Spinal cord (tissue), 10 donors: ENCODE measurements around the gene NOX5. TPM values are rescaled to one million over a fixed set of nuclear protein-coding genes. Genes with fewer than 3 reads are reported as not detected.

Source experiments
- DNase-seq, 6 donors: peaks; one replicate each; pipeline versions ENCODE4 v3.0.0 to v3.0.0-alpha.2; 2013 to 2015; ENCODE audit warnings: low spot score in 6 of 6, low read depth in 4 of 6
- H3K27ac ChIP-seq: one replicate; pipeline ENCODE4 v1.5.1; 2013; ENCODE audit warnings: low read depth, low read length, control low read depth
- H3K27me3 ChIP-seq: one replicate; pipeline ENCODE4 v1.6.1; 2013; ENCODE audit warnings: low read length; ENCODE audit not compliant: control insufficient read depth, insufficient read depth
- H3K36me3 ChIP-seq: one replicate; pipeline ENCODE4 v1.6.1; 2013; ENCODE audit warnings: low read length; ENCODE audit not compliant: control insufficient read depth, insufficient read depth
- H3K4me1 ChIP-seq: one replicate; pipeline ENCODE4 v1.6.1; 2013; ENCODE audit warnings: low read length; ENCODE audit not compliant: control insufficient read depth, insufficient read depth
- H3K4me3 ChIP-seq: one replicate; pipeline ENCODE4 v1.5.1; 2013; ENCODE audit warnings: low read depth, low read length, control low read depth
- H3K9me3 ChIP-seq: one replicate; pipeline ENCODE4 v1.6.1; 2013; ENCODE audit warnings: low read length; ENCODE audit not compliant: control insufficient read depth, insufficient read depth
- WGBS: methylation state at CpG from one replicate; pipeline ENCODE4 v1.1.5; 2013; ENCODE audit warnings: missing lambda C conversion rate; ENCODE audit not compliant: insufficient coverage; 5-methylcytosine and 5-hydroxymethylcytosine counted together
- polyA plus RNA-seq, 2 donors: library from polyadenylated mRNA; unstranded; fragments of 120-200 nt; gene quantifications; one replicate each; pipeline ENCODE4 v1.2.1, GENCODE V29; 2013; ENCODE audit not compliant: insufficient read length in 2 of 2
- total RNA-seq, 2 donors: library from RNA; depleted of rRNA in 1 of 2; stranded (reverse); fragments of 120-200 nt in 1 of 2; fragments of >200 nt in 1 of 2; gene quantifications; one replicate each; pipeline versions ENCODE4 v1.2.3 to v1.2.4, GENCODE V29; 2013 to 2014
- donor health status: healthy.

Gene NOX5
- total and polyA plus RNA-seq, 4 donors, result 0.20 to 0.81 (median 0.22) TPM

DNA sequence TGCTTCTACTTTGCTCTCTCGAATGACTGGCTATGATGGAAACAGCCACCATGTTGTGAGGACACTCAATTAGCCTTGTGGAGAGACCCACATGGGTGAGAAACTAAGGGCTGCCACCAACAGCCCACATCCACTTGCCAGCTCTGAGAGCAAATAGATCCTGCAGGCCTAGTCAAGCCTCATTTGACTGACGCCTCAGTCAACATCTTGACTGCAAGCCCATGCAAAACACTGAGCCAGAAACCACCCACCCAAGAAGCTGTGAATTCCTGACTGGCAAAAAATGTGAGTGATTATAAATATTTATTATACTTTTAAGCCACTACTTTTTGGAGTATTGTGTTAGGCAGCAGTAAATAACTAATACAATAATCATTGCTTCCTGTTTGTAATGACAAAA is 58.4 kb downstream of the NOX5 start:
- Histone ChIP-seq H3K4me1 (peaks cover 12% of the 10 kb centered on the region), H3K36me3 (no peaks in the 10 kb centered on the region), H3K27ac (no peak overlapping the region), H3K27me3 (peaks cover 8% of the 10 kb centered on the region), H3K4me3 (no peak overlapping the region), H3K9me3 (peaks cover 3% of the 10 kb centered on the region)
- WGBS, result 83% methylated on average over 1 of the region's 2 CpGs
- DNase-seq, result peak in 1 of 6 donors; percentile 43

DNA sequence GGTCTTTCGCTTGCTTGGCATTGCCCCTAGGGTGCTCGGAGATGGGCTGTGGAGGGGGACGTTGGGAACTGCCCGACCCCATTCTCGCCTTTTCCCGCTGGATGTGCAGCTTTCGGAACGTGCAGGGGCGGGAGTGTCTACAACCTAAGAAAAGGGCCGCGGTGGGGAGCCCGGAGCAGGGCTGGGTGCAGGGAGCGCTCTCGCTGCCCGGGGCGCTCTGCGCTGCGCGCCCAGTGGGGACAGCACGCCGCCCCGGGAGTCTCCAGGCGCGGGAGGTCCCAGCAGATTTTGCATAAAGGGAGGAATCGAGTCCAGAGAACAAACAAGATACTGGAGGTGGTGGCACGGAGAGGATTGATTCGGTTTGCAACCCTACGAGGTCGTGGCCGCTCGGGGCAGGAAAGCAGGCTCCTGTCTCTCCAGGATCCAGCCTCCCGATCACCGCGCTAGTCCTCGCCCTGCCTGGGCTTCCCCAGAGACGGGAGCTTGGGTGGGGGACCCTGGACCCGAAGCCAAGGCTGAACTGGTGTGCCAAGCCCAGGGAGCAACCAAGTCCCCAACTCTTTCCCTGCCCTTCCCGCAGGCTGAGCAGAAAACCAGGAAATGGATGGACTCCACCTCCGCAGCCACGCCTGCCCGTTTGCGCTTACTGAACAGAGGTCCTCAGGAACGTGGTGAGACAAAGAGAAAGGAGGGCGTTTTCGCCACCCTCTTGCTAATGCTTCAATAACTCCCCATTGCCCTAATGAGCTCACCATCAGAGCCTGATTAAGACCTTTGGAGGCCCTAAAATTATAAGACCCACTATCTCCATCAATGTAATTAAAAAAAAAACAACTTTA is 59.7 kb downstream of the NOX5 start:
- Histone ChIP-seq H3K4me1 (peaks cover 12% of the 10 kb centered on the region), H3K27ac (peak overlapping the region; percentile 40), H3K4me3 (peak overlapping the region; percentile 84), H3K36me3 (no peaks in the 10 kb centered on the region), H3K27me3 (peaks cover 8% of the 10 kb centered on the region), H3K9me3 (no peaks in the 10 kb centered on the region)
- WGBS, result under 1% methylated on average over 45 of the region's 45 CpGs
- DNase-seq, result peak in 2 of 6 donors; percentile 89 to 96

DNA sequence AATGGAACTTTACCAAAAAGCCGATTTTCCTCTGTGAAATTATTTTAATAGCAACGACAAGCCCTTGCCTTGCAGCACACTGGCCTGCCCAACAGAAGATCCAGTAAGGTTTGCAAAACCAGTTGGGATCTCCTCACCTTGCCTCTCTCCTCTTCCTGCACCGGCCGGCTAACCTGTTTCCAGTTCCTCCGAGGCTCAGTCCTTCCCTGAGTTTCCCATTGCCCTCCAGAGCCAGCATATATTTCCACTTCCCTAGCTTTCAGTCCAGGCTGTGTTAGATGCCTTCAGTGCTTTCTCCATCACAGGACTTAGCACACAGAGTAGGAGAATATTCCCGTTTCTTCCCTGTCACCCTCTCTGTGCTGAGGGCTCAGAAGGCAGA is 60.3 kb downstream of the NOX5 start:
- Histone ChIP-seq H3K4me1 (peaks cover 12% of the 10 kb centered on the region), H3K9me3 (no peaks in the 10 kb centered on the region), H3K27me3 (peaks cover 8% of the 10 kb centered on the region), H3K36me3 (no peaks in the 10 kb centered on the region), H3K4me3 (peak overlapping the region; percentile 84), H3K27ac (no peak overlapping the region)
- DNase-seq, result peak in 2 of 6 donors; percentile 63 to 91
- WGBS, result 21% methylated on average over 6 of the region's 6 CpGs

DNA sequence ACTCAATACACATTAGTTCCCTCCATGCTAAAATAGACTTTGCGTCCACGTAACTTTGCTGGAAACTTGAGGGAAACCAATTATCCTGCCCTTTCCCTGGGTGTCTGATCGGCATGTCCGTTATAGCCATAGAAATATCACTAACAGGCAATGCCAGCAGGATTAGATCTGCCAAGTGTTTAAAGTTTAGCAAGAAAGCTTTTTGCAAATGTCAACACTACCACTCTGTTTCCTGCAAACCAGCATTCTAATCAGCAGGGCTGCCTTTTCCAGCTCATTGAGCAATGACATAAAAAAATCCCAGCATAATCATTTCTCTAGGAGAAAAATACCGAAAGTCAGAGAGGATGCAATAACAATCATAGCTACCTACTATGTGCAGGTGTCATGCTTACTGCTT is 60.9 kb downstream of the NOX5 start:
- H3K36me3 ChIP-seq, result no peaks in the 10 kb centered on the region
- peaks cover 8% of the 10 kb centered on the region for H3K27me3 ChIP-seq
- peaks cover 12% of the 10 kb centered on the region for H3K4me1 ChIP-seq
- peak in 2 of 6 donors; percentile 61 to 65 for DNase-seq
- WGBS, result 89% methylated on average over 4 of the region's 5 CpGs
- H3K4me3 ChIP-seq, result no peak overlapping the region
- H3K27ac ChIP-seq, result no peak overlapping the region
- H3K9me3 ChIP-seq, result no peaks in the 10 kb centered on the region

DNA sequence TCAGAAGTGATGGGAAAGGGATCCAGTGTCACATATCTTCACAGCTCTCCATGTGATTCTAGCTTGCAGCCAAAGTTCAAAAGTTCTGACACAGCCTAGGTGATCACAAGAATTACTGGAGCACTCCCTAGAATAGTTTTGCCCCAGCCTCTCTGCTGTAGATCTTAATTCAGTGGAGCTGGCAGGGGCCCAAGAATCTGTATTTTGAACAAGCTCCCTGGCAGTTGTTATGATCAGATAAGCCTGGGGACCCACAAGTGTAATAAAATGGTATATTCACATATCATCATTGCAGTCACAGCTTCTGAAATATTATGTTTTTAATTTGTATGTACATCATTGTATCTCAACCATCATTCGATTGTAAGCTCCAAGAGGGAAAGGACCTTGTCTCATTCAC is 62.3 kb downstream of the NOX5 start:
- DNase-seq, result no peak
- Histone ChIP-seq H3K27me3 (peaks cover 8% of the 10 kb centered on the region), H3K27ac (no peak overlapping the region), H3K36me3 (no peaks in the 10 kb centered on the region), H3K9me3 (no peaks in the 10 kb centered on the region), H3K4me1 (peaks cover 23% of the 10 kb centered on the region), H3K4me3 (no peak overlapping the region)
- WGBS, result 100% methylated on average over 1 of the region's 1 CpG

DNA sequence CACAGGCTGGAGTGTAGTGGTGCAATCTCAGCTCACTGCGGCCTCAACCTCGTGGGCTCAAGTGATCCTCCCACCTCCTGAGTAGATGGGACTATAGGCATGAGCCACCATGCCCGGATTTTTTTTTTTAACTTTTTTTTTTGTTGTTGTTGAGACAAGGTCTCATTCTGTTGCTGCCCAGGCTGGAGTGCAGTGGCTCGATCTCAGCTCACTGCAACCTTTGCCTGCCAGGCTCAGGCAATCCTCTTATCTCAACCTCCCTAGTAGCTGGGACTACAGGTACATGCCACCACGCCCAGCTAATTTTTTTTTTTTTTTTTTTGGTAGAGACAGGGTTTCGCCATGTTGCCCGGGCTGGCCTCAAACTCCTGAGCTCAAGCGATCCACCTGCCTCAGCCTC is 64.1 kb downstream of the NOX5 start:
- 89% methylated on average over 5 of the region's 8 CpGs for WGBS
- no peak overlapping the region for H3K4me3 ChIP-seq
- H3K27ac ChIP-seq, result no peak overlapping the region
- no peaks in the 10 kb centered on the region for H3K9me3 ChIP-seq
- H3K4me1 ChIP-seq, result peaks cover 25% of the 10 kb centered on the region
- no peak for DNase-seq
- peaks cover 8% of the 10 kb centered on the region for H3K27me3 ChIP-seq
- no peaks in the 10 kb centered on the region for H3K36me3 ChIP-seq

DNA sequence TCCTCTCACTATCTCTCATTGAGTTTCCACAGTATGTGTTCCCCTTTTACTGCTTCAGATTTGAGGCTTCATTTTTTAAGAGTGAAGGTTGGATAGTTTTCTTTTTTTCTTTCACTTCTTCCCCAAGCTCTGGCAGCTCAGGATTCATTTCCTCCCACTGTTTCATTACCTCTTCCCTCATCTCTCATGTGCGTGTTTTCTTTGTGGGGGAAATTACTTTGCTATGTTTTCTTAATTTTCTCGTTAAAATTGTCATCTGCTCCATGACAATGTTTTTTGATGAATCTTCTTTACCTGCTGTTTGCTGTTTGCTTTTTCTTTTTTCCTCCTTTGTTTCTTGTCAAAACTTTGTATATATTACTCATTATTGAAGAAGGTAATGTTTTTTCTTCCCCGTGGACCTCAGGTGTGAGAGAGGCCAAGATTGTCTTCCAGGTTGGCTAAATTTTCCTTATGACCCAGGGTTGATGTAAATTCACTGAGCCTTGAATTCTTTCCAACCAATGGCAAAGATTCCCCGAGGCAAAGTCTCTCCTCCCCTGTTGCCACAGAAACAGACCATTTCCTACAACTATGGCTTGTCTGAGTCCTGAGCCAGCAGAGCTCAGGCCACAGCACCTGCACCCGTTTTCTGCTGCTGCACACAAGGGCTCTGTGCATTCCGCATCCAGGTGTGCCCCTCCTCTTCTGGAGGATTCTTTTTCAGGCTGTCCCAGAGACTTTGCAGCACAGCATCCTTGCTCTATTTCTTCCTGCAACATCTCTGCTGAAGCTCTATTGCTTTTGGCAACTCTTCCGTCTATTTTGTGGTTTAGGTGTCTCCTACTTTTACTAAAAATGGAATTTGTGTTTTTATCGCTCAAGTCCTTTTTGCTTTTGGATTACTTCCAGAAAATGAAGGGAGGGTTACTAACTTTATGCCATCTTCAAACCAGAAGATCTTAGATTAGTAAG is 66.1 kb downstream of the NOX5 start:
- Histone ChIP-seq H3K4me3 (no peak overlapping the region), H3K27me3 (no peaks in the 10 kb centered on the region), H3K36me3 (no peaks in the 10 kb centered on the region), H3K4me1 (peaks cover 14% of the 10 kb centered on the region), H3K9me3 (no peaks in the 10 kb centered on the region), H3K27ac (peak overlapping the region; percentile 86)
- WGBS, result 15% methylated on average over 3 of the region's 8 CpGs
- DNase-seq, result peak in 2 of 6 donors; percentile 70 to 82

DNA sequence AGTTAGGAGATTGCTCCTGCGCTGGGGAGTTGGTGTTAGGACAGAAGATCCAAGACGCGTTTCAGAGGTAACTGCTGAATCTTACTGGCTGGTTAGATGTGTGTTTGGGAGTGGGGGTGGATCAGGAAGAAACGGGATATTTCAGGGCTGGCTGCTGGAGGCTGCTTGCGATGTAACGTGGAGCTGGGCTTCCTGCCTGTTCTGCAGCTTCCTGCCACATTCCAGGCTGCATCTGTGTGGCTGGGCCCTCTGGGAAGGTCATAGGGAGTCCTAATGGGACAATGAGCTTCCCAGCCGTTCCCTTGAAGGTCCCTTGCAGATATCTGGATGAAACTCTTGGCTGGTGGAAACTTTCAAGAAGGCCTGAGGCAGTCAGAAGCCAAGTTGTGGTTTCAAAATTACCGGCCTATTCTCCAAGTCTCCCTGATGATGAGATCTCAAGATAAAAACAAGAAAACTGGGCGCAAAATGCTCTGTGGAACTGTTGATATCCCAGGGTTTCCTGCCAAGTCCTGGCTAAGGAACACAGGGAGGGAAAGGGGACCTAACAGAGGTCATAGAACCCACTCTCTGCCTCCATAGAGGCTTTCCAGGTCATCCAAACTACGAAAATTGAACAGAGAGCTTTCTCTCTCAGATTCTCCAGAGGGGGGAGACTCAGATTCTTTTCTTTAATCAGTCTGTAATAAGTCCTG is 67.0 kb downstream of the NOX5 start:
- Histone ChIP-seq H3K36me3 (no peaks in the 10 kb centered on the region), H3K9me3 (no peaks in the 10 kb centered on the region), H3K27me3 (no peaks in the 10 kb centered on the region), H3K4me3 (no peak overlapping the region), H3K4me1 (peaks cover 14% of the 10 kb centered on the region), H3K27ac (peak overlapping the region; percentile 86)
- 81% methylated on average over 9 of the region's 10 CpGs for WGBS
- DNase-seq, result peak in 1 of 6 donors; percentile 53

DNA sequence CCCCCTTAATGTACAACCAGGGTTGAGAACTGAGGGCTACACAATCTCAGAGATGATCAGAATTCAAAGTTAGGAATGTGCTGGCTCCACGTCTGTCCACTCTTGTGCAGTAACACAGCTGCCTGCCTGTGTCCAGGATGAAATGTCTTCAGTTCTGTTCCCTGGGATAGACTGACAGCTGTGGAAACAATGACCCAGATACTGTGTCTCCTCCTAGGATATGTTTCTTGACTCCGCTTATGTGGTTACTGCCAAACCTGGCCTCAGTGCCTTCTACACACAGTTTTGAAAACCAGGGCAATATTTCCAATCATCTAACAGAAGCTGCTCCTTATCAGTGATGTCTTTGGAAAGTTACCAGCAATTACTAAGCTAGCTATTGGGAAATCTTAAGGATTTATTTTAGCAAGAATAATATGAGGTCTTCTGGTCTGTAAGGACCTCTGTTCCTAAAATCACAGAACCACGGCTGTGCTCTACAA is 67.6 kb downstream of the NOX5 start:
- peak overlapping the region; percentile 86 for H3K27ac ChIP-seq

More for the DNA sequence above, 67.6 kb downstream of the NOX5 start:
- 31% methylated on average over 1 of the region's 3 CpGs for WGBS
- no peaks in the 10 kb centered on the region for H3K36me3 ChIP-seq
- peaks cover under 1% of the 10 kb centered on the region for H3K27me3 ChIP-seq
- DNase-seq, result peak in 1 of 6 donors; percentile 37
- no peaks in the 10 kb centered on the region for H3K9me3 ChIP-seq
- no peak overlapping the region for H3K4me3 ChIP-seq
- peaks cover 14% of the 10 kb centered on the region for H3K4me1 ChIP-seq
